22Rv1 (cell line): Measurements from ENCODE around the gene GALNT18.

Experiments used
- CTCF ChIP-seq: fragments of 450-650 bp; IDR thresholded peaks from 2 replicates; pipeline ENCODE4 v1.5.1; 2017; ENCODE audit warnings: mild to moderate bottlenecking
- ZFX ChIP-seq: fragments of 450-650 bp; IDR thresholded peaks from 2 replicates; pipeline ENCODE4 v1.6.1; 2017; ENCODE audit warnings: antibody characterized with exemption, borderline replicate concordance

- TF ChIP-seq CTCF (no peak), ZFX (no peak)
Observed at GRCh38 chr11:11416502-11416901, 205.3 kb downstream of the GALNT18 start.
